T-helper 1 cell (primary cell): Measurements from ENCODE around the gene PI4KA.
A peak's percentile ranks its signal among the peaks of the same experiment; 100 is the strongest.
"Not testable (repeated sequence)": the region's sequence is repeated elsewhere in the genome, so short reads cannot be mapped to it uniquely, and the experiment has no call there.

Source experiments
- DNase-seq, 5 donors: peaks; one replicate each; pipeline ENCODE4 v3.0.0-alpha.2; 2012 to 2020

Gene PI4KA

DNA sequence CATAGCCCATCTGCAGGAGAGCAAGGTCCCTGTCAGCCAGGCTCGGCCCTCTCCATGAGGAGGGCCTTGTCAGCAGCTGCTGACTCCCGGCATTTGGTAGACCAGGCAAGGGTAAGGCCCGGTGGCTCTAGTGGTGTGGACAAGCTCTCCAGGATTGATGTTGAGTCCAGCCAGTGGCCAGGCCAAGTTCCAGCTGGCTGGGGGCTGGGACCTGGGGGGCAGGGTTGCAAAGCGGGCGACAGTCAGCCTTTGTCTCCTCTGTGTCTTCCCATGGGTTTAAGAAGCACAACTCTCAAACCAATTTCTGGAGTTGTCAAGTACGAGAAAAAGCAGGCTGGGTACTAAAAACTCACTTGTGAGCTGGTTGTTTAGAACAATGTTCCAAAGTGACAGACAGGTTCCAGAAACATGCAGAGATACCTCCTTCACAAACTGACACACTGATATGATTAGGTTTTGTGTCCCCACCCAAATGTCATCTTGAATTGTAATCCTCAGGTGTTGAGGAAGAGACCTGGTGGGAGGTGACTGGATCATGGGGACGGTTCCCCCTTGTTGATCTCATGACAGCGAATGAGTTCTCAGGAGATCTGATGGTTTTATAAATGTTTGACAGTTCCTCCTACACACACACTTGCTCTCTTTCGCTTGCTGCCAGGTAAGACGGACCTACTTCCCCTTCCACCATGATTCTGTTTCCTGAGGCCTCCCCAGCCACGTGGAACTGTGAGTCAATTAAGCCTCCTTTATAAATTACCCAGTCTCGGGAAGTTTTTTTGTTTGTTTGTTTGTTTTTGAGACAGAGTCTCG lies 137.0 kb downstream of the PI4KA start:
- no peak for DNase-seq

DNA sequence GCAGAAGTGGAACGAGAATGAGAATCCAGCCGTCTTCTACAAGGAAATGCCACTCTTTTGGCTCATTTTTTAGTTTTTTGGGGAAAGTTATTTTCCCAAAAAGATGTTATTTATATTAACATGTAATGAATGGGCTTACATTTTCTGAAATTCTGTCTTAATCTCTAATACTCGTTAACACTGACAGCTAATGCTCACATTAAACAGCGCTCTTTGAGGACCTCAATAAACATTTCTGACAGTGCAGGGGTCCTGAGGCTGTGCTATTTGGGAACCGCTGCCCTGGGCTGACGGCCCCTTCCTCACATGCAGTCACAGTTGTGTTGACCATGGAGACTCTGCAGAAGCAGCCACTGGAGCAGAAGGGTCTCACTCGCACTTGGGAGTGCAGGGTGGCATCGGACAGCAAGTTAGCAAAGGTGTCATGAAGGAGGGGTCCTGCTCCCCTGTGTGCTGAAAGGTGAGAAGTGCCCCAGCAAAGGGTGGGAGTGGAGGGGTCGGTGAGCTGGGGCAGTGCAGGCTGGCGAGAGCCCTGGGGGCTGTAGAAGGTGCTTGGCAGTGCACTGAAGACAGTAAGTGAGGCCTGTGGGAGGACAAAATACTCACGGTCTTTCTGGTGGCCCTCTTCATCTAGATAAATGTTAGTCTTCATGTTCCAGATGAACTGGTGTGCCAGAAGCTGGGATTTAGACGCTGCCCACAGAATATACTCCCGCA lies 137.8 kb downstream of the PI4KA start:
- DNase-seq = no peak

DNA sequence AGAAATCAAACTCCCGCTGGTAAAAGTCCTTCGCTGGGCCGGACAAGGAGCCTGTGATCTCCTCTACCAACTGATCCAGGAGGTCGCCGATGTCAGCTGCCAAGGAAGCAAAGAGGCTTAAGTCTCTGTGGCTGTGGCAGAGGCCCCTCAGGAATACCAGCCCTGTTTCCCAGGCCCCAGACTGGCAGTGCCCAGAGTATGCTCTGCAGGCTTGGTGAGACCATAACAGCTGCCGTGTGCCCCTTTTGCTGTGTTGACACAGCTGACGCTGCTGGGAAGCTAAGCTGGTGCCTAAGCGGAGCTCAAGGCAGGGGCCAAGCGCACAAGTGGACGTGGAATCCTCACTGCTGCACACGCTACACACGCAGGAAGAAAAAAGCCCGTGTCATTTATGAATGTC lies 139.9 kb downstream of the PI4KA start:
- DNase-seq = not testable (repeated sequence)

DNA sequence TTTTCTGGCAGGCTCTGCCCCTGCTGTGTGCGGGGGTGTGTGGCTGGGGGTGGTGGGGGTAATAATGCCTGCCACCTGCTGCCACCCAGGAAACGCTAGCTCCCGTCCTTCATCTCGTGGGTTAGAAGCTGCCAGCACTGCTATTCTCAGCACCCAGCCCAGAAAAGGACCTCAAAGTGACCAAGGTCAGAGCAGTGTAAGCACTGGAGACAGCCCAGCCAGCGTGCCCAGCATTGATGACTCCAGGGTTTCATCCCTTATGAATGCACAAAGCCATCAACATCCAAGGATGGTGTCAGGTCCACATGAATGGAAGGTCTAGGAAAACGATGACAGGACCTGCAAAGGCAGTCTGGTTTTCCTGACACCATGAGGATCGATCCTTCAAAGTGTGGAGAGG lies 140.6 kb downstream of the PI4KA start:
- DNase-seq = not testable (repeated sequence)

DNA sequence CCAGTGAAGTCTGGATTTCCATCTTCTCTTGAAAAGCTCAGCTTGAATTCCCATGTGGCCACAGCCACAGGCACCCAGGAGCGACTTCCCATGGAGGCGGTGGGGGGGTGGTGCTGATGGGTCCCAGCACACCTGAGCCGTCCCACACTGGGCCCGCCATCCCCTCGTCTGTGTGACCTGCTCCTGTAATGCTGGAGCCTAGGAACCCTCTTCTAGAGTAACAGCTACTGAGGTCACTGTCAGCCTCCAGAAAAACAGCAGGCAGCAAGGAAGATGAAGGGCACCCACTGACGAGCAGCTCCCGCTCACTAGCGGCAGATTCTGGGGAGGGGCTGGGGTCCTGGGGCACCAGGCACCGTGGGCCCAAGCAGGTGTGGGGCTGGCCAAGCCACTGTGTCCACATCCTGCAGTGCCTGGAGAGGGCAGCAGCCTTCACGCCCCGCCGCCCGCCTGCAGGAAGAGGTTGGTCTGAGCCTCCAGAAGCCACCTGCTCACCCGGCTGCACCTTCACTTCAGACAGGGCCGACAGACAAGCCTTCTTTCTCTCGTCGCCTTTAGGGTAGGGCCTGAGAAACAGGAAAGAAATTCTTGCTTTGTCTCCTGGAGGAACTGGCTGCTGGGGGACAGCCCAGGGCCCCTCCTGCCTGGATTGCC lies 141.3 kb downstream of the PI4KA start:
- DNase-seq = not testable (repeated sequence)

DNA sequence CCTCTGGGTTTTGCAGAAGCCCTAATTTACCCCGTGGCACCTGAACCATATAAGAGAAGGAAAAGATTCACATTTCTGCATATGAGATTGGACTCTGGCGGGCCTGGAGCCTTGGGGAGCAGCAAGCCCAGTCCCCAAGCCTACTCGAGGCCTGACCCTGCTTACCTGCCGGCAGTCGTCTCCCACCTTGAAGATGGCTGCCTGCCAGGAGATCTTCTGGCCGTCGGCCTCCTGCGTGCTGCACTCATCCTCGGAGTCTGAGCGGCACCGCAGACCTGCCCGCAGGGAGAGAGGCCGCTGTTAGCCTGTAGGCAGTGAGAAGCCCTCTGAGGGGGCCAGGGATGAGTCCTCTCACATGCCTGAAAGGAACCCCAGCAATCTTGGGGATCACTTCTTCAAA lies 145.5 kb downstream of the PI4KA start:
- DNase-seq = not testable (repeated sequence)

DNA sequence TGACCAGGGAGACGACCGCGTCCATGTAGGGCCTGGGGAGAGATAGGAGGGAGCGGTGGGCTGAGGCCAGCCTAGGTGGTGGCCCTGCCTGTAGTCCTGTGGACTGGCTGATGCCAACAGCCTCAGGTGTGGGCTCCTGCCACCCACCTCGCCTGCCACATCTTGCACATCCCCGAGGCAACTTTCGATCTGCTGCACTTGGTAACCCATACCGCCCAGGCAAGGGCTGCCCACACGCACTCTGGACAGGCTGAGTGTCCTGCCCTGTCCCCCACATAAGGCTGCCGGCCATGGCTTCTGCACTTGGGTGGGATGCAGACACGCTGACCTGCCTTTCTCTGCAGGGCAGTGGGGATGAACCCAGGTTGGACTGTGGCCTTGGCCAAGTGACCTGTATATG lies 148.6 kb downstream of the PI4KA start:
- DNase-seq = not testable (repeated sequence)

DNA sequence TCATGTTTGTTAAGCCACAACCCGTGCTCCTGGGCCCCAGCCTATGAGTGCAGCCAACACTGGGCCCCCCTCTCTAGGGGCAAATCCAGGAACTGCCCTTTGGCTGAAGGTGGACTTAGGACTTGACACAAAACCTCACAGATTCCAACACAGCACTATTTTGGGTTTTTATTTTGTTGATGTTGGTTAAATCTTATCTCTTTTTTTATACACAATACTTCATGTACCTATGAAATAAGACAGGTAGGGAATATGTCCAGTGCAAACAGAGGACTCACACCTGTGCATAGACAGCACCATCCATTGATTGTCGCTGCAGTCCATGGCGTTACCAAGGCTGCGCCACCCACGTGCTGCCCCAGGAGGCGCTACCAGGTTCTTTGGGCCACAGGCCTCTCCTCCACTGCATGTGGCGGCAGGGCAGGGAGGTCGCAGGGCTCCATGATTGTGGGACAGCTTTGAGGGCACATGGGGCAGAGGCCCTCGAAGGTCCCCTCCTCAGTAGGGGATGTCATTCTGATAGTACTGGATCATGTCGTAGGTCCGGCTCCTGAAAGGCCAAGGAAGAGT lies 151.0 kb downstream of the PI4KA start:
- DNase-seq = not testable (repeated sequence)

DNA sequence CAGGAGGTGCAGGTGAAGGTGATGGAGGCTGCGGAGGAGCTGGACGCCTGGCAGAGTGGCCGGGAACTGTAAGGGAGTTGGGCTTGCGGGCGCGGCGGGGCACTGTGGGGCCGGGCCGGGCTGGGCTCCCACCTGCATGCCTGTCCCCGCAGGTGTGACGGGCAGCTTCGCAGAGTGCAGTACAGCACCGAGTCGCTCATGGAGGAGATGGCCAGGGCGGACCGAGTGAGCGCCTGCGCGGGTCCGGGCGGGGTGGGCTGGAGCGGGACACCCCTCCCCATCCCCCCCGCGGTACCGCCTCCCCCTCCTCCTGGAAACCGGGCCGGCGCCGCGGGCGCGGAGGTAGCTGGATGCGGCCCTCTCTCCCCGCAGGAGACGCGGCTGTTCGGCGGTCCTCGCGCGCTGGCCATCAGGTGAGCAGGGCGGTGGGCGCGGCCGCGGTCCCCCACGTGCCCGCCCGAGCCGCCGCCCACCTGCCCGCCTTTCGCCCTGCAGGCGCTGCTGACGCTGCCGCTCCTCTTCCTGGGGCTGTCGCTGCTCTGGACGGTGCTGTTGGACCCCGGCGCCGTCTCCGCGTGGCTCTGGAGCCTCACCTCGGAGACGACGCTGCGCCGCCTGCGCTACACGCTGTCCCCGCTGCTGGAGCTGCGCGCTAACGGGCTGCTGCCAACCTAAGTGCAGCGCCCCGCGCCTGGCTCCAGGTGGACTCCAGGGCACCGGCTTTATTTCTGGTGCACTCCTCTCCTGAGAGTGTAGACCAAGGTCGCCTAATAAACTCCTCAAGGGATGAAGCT lies 154.6 kb downstream of the PI4KA start:
- peak in 4 of 5 donors; percentile 17 to 30 (median 20) for DNase-seq

DNA sequence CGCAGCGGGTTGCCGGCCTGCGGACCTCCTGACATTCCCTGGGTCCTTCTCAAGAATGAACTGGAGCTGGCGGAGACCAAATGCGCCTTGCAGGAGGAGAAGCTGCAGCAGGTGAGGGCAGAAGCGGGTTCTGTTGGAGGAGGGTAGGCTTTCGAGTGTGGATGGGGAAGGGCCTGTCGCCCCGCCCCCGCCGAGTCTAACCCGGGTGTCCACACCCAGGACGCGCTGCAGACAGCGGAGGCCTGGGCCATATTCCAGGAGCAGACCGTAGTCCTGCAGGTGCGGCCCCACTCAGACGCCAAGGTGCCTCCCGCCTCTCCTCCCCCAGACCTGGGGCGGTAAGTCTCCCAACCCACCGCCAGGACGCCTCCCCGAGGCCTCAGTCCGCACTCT lies 155.2 kb downstream of the PI4KA start:
- peak in 1 of 5 donors; percentile 66 for DNase-seq

DNA sequence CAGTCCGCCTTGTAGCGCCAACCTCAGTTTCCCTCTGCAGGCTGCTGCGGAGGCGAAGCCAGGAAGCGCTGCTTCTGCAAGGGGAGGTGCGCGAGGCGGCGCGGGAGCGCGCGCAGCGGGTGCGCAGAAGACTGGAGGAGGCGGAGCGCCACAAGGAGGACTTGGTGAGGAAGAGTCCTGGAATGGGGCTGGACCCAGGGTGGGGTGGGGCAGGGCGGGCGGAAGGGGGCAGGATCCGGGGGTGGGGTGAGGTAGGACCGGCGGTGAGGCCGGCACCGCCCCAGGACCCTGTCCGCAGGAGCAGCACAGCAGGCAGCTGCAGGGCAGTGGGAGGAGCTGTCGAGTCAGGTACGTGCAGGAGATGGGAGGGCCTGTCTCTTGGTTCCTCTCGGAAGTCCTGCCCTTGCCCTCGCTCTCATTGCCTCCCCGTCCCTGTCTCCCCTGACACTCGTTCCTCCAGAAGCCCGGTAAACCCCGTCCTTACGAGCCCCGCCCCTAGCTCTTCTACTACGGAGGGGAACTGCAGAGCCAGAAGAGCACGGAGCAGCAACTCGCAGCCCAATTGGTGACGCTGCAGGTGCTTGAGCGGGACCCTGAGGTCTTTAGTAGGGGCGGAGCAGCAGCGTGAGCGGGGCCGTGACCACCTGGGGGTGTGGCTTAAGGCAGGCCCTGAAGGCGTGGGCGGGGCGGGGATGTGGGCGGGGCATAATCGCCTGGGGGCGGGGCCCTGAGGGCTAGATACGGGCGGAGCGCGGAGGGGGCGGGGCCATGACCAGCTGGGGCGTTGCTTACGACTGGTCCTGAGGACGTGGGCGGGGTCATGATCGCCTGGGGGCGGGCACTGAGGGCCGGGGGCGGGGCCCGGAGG lies 155.8 kb downstream of the PI4KA start:
- peak; percentile 93 to 97 (median 96) for DNase-seq

DNA sequence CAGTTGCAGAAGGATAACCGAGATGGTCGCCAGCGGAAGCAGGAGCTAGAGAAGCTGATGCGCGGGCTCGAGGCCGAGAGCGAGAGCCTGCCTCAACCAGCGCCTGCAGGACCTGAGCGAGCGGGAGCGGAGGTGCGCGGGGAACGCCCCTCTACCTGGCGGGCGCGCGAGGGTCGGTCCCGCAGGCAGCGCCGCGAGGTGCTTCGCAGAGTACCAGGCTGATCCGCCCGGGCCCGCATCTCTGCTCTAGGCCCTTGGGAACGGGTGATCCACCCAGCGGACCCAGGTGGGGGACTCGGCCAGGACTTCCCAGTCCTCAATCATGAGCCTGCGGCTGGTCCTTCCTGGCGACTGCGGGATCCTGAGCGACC lies 156.5 kb downstream of the PI4KA start:
- DNase-seq = peak in 1 of 5 donors; percentile 10

DNA sequence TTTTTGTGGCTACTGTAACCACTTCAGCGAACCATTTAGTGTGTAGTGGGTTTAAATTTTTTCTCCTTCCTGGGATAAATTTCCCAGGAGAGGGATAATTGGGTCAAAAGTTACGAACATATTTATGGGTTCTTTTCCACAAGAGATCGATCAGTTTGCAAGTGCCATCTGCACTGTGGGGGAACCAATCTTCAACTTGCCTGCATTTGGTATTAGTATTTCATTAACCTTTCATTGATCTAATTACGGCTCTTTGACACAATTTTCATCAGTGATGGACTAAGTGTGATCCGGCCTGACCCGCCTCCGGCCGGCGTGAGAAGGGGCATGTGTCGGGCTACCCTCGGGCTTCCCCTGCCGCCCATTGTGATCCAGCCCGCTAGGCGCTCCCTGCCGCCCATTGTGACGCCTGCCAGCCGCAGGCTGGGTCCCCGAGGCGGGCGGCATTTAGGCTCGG lies 156.9 kb downstream of the PI4KA start:
- not testable (repeated sequence) for DNase-seq

DNA sequence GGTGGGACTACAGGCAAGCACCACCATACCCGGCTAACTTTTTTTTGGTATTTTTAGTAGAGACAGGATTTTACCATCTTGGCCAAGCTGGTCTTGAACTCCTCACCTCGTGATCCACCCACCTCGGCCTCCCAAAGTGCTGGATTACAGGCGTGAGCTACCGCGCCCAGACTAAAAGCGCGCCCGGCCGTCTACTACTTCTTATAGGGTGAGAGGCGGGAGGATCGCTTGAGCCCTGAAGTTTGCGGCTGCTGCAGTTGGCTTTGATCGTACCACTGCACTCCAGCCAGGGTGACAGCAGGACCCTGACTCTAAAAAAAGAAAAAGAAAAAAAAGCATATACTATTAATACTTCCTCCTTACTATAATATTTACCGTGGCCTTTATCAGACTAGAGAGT lies 158.3 kb downstream of the PI4KA start:
- DNase-seq = not testable (repeated sequence)

DNA sequence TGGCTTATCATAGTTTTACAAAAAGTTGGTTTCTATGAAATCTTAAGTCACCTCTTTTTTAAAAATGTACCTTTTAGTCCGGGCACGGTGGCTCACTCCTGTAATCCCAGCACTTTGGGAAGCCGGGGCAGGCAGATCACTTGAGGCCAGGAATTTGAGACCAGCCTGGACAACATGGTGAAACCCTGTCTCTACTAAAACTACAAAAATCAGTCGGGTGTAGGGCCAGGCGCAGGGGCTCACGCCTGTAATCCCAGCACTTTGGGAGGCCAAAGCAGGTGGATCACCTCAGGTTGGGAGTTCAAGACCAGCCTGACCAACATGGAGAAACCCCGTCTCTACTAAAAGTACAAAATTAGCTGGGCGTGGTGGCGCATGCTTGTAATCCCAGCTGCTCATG lies 158.8 kb downstream of the PI4KA start:
- DNase-seq = not testable (repeated sequence)

DNA sequence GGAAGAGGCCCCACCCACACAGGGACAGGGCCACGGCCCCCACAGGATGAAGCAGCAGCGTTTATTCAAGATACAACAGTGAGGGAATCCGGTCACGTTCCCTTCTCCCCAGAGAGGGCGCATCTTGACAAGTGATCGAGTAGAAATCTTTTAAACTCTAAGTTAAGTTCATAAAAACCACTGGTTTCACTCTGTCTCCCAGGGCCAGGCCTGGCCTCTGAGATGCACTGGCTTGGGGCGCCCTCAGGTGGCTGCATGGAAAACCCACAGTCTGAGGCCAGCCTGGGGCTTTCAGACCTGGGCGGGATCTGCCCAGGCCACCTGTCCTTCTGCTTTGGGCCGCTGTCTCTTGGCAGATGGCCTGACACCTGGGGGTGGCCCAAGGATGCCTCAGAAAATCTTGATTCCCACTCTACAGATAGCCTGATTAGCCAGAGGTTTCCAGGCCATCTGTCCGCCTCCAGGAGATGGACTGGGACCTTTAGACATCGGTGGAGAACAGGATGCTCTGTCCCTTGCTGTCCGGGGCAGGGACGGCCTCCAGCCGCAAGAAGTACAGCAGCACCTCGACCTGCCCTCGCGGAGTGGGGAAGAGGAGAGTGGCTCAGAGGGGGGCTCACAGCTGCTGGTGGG lies 161.0 kb downstream of the PI4KA start:
- DNase-seq = peak; percentile 68 to 82 (median 73)

DNA sequence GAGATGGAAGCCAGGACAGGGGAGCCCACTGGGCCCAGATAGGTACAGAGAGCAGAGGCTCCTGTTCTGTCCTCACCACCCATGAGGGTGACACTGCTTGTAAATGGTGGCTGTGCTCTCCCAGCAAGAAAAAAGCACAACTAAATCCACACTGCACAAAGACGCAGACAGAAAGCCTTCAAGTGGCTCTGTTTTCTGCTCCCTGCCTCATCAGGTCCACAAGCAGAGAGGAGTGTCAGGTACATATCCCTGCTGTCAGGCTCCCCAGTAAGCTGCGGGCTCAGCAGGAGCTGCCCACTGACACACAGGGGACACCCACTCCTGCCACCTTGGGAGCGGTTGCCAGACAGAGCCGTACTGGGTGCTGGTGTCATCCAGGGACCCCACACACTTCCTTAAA lies 162.6 kb downstream of the PI4KA start:
- DNase-seq = not testable (repeated sequence)

DNA sequence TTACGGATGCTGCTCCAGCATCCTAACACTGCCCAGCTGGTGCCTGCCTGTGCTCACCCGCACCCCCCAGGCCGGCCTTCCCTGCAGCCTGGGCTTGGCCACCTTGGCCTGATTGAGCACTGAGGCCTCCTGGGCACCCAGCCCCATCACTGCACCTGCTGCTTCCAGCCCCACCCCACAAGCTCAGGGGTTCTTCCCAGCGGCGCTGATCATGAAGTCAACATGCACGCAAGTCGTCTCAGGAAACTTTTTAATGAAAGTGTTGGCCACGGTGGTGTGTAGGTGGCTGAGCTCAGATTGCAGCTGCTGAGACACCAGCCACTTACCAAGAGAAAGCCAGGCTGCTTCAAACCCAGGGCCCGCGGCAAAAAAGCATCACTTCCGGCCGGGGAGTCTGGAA lies 163.4 kb downstream of the PI4KA start:
- not testable (repeated sequence) for DNase-seq

DNA sequence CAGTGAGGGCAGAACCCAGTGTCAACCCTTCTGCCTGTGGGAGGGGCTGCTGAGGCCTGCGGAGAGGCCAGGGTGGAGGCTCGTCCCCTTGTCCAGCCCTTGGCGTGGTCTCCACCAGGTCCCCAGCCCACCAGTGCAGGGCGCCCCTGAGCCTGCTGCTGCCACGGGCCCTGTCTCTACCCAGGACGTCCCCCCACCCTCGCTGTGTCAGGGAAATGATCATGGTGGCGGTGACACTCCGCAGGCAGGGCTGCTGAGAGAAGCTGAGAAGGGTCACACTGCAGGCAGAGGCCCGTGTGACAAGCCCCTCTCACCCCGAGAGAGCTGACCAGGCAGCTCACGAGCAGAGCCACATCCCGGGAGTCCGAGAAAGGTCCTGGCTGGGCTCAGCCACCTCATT lies 164.4 kb downstream of the PI4KA start:
- DNase-seq = not testable (repeated sequence)

DNA sequence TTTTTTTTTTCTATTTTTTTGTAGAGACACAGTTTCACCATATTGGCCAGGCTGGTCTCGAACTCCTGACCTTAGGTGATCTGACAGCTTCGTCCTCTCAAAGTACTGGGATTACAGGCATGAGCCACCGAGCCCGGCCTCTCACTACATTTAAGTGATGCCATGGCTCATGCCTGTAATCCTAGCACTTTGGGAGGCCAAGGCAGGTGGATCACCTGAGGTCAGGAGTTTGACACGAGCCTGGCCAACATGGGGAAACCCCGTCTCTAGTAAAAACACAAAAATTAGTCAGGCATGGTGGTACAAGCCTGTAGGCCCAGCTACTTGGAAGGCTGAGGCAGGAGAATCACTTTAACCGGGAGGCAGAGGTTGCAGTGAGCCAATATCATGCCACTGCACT lies 165.7 kb downstream of the PI4KA start:
- not testable (repeated sequence) for DNase-seq
